Measurements from ENCODE around the gene KRTAP5-3. TPM values are rescaled to one million over a fixed set of nuclear protein-coding genes. Genes with fewer than 3 reads are reported as not detected.
"Not testable (repeated sequence)": the region's sequence is repeated elsewhere in the genome, so short reads cannot be mapped to it uniquely, and the experiment has no call there.

Gene KRTAP5-3
- total and polyA plus RNA-seq, 12 donors = not detected

DNA sequence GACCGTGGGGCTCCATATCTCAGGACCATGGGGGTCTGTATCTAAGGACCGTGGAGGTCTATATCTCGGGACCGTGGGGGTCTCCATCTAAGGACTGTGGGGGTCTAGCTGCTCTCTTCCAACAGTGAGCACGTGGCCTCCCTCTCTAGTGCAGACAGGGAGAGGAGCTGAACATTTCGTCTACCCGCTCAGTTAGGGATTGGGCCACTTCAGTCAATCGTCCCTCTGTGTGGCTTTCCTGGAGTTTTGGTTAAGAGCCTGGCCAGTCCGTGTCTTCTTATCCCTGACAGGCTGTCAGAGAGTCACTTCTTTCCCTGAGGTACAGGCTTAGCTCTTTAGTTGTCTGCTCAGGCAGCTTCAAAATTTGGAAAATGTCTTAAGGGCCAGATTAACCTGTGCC is 26.3 kb downstream of the KRTAP5-3 start:
- TF ChIP-seq, protein P1, sequence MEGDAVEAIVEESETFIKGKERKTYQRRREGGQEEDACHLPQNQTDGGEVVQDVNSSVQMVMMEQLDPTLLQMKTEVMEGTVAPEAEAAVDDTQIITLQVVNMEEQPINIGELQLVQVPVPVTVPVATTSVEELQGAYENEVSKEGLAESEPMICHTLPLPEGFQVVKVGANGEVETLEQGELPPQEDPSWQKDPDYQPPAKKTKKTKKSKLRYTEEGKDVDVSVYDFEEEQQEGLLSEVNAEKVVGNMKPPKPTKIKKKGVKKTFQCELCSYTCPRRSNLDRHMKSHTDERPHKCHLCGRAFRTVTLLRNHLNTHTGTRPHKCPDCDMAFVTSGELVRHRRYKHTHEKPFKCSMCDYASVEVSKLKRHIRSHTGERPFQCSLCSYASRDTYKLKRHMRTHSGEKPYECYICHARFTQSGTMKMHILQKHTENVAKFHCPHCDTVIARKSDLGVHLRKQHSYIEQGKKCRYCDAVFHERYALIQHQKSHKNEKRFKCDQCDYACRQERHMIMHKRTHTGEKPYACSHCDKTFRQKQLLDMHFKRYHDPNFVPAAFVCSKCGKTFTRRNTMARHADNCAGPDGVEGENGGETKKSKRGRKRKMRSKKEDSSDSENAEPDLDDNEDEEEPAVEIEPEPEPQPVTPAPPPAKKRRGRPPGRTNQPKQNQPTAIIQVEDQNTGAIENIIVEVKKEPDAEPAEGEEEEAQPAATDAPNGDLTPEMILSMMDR (IDR thresholded peaks at IDR 0.05) = no peak
- 87 to 88% methylated on average over 9 of the region's 9 CpGs for WGBS, 2 donors
- intact Hi-C loops (cut with DNase I) = no loop called here
- H3K36me3 ChIP-seq = peaks cover 0 to 3% (median 0%) of the 10 kb centered on the region in 9 donors
- peaks cover 0 to 4% (median 0%) of the 10 kb centered on the region in 7 donors for H3K27me3 ChIP-seq
- peaks cover 0 to 16% (median 0%) of the 10 kb centered on the region in 11 donors for H3K9me3 ChIP-seq
- H3K27ac ChIP-seq = no peak overlapping the region
- no peaks in the 10 kb centered on the region for H3K4me1 ChIP-seq
- ATAC-seq (no peak), DNase-seq (no peak)
- H3K4me3 ChIP-seq = no peak overlapping the region

DNA sequence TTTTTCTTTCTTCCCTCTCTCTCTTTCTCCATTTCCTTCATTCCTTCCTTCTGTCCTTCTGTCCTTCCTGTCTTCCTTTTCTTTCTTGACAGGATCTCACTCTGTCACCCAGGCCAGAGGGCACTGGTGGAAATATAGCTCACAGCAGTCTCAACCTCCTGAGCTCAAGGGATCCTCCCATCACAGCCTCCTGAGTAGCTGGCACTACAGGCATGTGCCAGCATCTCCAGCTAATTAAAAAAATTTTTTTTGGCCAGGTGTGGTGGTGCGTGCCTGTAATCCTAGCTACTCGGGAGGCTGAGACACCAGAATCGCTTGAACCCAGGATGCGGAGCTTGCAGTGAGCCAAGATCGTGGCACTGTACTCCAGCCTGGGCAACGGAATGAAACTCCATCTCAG is 31.4 kb downstream of the KRTAP5-3 start:
- H3K27ac ChIP-seq = no peak overlapping the region
- H3K27me3 ChIP-seq = peaks cover 0 to 37% (median 0%) of the 10 kb centered on the region in 7 donors
- whole genome bisulfite sequencing, 2 donors = 78 to 79% methylated on average over 6 of the region's 6 CpGs
- H3K4me1 ChIP-seq = peaks cover 9 to 26% (median 22%) of the 10 kb centered on the region in 9 donors
- ATAC-seq (no peak), DNase-seq (no peak)
- no peak overlapping the region for H3K4me3 ChIP-seq
- intact Hi-C loops (cut with DNase I) = loop anchor here in 6 of 10 donors (5.0 kb wide), 2 partner anchors 35 to 375 kb away; no protein-coding TSS in a partner anchor
- peaks cover 0 to 3% (median 0%) of the 10 kb centered on the region in 9 donors for H3K36me3 ChIP-seq
- TF ChIP-seq, protein P1 (IDR thresholded peaks at IDR 0.05) = no peak
- H3K9me3 ChIP-seq = peaks cover 0 to 16% (median 0%) of the 10 kb centered on the region in 11 donors

DNA sequence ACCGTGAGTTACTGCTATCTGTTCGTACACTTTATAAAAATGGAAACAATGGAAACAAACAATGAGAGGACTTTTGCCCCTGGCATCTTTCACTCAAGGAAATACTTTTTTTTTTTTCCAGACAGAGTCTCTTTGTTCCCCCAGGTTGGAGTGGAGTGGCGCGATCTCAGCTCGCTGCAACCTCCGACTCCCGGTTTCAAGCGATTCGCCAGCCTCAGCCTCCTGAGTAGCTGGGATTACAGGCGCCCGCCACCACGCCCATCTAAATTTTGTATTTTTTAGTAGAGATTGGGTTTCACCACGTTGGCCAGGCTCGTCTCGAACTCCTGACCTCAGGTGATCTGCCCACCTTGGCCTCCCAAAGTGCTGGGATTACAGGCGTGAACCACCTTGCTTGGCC is 32.5 kb downstream of the KRTAP5-3 start:
- WGBS, 2 donors = 92 to 93% methylated on average over 16 of the region's 16 CpGs
- not testable (repeated sequence) for H3K27ac ChIP-seq, DNase-seq, H3K36me3 ChIP-seq, ATAC-seq, H3K4me3 ChIP-seq
- Histone ChIP-seq H3K4me1 (peaks cover 9 to 33% (median 29%) of the 10 kb centered on the region in 9 donors), H3K27me3 (peaks cover 0 to 45% (median 0%) of the 10 kb centered on the region in 7 donors), H3K9me3 (peaks cover 0 to 16% (median 0%) of the 10 kb centered on the region in 11 donors)
- intact Hi-C loops (cut with DNase I) = loop anchor here in 7 of 10 donors (2.0 to 5.0 kb wide), 4 partner anchors 29 to 373 kb away; no protein-coding TSS in a partner anchor

DNA sequence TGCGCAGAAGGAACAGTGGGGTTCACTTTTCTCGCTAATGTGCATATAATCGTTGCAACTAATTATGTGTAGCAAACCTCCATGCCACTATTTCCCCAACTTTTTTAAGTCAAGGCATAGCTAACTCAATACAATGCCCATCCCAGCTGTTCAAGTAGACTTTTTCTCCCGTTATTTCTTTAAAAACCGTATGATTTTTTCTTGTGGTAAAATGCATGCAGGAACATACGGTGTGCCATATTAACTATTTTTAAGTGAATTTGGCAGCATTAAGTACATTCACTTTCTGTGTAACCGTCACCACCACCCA is 33.4 kb downstream of the KRTAP5-3 start:
- Histone ChIP-seq H3K4me3 (peak overlapping the region in 1 of 10 donors; percentile 47), H3K4me1 (peaks cover 15 to 41% (median 36%) of the 10 kb centered on the region in 9 donors), H3K27me3 (peaks cover 0 to 54% (median 0%) of the 10 kb centered on the region in 7 donors), H3K27ac (no peak overlapping the region), H3K9me3 (peaks cover 0 to 16% (median 0%) of the 10 kb centered on the region in 11 donors), H3K36me3 (peaks cover 0 to 3% (median 0%) of the 10 kb centered on the region in 9 donors)
- DNase-seq (no peak), ATAC-seq (no peak)
- intact Hi-C loops (cut with DNase I) = loop anchor here in 9 of 10 donors (1.0 to 5.0 kb wide), 6 partner anchors 28 to 373 kb away; no protein-coding TSS in a partner anchor
- 19 to 26% methylated on average over 7 of the region's 7 CpGs for WGBS, 2 donors
- TF ChIP-seq, protein P1 (IDR thresholded peaks at IDR 0.05) = peak in 2 of 9 donors; percentile 3 to 6
